ENCODE measurements around the gene BCAN.

GRCh38 chr1:156626079-156626438 is 15.9 kb upstream of the BCAN start:
- TF ChIP-seq POLR2AphosphoS5 (IDR thresholded peaks at IDR 0.05; ENCODE audit: borderline replicate concordance, low read depth, low read length) (no peak), EZH2 (IDR thresholded peaks at IDR 0.05) (no peak), FOXP2 (optimal IDR thresholded peaks at IDR 0.05; ENCODE audit: control extremely low read depth, extremely low read length, insufficient read depth) (no peak)

Data from SK-N-MC (cell line).